OCI-LY3 (cell line): ENCODE data around the gene ZFAND2A.

Experiments used
- EZH2phosphoT487 ChIP-seq: fragments of 200-600 bp; shearing (Covaris generic); IDR thresholded peaks from 2 replicates; pipeline ENCODE4 v1.6.1; 2018; ENCODE audit warnings: antibody characterized with exemption, mixed run types, low read depth
- TF ChIP-seq, protein P1 (sequence below): fragments of 200-600, 300-600 bp; sonication (generic); IDR thresholded peaks from 2 replicates; pipeline ENCODE4 v1.5.1; 2014; ENCODE audit warnings: antibody characterized with exemption, low read length, low read depth

DNA sequence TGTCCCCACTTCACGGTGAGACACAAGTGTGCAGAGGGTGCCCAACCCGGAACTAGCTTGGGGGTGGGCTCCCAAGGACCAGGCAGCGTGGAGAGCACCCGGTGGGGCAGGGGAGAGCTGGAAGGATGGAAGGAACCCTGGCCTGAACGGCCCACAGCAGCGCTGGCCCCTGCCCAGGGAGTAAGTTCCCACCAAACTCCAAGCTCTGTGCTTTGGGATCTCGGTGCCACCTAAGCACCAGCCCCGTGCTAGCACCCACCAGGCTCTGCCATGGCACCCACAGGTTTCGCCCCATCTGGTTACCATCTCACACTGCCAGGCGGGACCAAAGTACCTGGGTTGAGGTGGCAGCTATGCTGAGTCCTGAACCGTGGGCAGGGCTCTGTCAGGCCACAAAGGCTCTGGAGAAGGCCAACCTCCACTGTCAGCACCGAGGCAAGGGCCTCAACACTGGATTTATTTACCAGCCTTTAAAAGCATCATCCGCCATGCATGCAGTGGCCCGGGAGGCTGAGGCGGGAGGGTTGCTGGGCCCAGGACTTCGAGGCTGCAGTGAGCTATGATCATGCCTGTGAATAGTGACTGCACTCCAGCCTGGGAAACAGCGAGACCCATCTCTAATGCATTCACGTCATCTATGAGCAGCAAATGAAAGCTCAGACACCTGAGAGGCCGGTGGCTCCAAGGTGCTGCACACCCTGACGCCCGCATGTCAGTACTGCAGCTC is 56.0 kb downstream of the ZFAND2A start:
- TF ChIP-seq, protein P1, sequence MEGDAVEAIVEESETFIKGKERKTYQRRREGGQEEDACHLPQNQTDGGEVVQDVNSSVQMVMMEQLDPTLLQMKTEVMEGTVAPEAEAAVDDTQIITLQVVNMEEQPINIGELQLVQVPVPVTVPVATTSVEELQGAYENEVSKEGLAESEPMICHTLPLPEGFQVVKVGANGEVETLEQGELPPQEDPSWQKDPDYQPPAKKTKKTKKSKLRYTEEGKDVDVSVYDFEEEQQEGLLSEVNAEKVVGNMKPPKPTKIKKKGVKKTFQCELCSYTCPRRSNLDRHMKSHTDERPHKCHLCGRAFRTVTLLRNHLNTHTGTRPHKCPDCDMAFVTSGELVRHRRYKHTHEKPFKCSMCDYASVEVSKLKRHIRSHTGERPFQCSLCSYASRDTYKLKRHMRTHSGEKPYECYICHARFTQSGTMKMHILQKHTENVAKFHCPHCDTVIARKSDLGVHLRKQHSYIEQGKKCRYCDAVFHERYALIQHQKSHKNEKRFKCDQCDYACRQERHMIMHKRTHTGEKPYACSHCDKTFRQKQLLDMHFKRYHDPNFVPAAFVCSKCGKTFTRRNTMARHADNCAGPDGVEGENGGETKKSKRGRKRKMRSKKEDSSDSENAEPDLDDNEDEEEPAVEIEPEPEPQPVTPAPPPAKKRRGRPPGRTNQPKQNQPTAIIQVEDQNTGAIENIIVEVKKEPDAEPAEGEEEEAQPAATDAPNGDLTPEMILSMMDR, result no peak
- TF ChIP-seq EZH2phosphoT487, result no peak
